ENCODE data around the gene PDHX. TPM values are rescaled to one million over a fixed set of nuclear protein-coding genes. Genes with fewer than 3 reads are reported as not detected.

The PDHX gene
- total RNA-seq: 25.8 and 27.7 TPM in 2 replicates

DNA sequence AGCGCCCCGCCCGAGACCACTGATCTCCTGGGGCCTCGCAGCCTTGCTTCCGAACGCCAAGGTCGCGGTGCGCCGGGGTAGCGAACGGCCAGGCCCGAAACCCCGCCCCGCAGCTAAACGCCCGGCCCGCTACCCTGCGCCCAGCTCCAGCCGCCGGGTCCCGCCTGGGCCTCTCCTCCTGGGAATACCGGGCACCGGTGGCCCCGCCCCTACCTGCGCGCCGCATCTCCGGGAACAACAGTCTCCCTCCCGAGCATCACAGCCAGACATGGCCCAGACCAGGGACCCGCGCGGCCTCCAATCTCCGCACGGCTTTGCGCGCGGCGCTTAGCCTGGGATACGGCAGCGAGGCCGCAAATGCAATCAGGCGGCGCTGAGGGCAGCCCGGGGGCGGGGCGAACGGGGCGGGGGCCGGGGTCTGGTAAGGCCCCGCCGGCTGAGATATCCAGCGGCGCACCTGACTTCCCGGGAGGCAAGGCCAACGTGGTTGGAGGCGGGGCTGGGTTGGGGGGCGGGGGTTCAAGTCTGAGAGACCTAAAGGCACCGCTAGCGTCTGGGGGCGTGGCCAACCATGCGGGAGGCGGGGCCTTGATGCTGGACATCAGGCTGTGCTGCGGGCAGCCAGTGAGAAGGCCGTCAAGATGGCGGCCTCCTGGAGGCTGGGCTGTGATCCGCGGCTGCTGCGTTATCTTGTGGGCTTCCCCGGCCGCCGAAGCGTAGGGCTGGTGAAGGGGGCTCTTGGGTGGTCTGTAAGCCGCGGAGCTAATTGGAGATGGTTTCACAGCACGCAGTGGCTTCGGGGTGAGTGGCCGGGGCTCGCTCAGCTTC, at the start of gene PDHX, which contains the start of gene APIP:
Gene PDHX, plus strand, starts transcription at position 604 of the 828 bp plus-strand sequence. Its CDS starts 38 bp downstream, at position 642.
Gene APIP, minus strand, starts transcription at position 365 of the 828 bp plus-strand sequence. Its CDS starts 95 bp downstream, at position 270.

Other genes with a start within 250 kb of the PDHX start
- 20.8 and 28.1 TPM in 2 replicates for gene APIP, start 239 bp upstream of the PDHX start, total RNA-seq
- 239 and 451 TPM in 2 replicates for gene CD44, start 222.6 kb downstream of the PDHX start, total RNA-seq